HG02981 (cell line): ENCODE results near the gene ENOX1.
"Not testable (repeated sequence)": the region's sequence is repeated elsewhere in the genome, so short reads cannot be mapped to it uniquely, and the experiment has no call there.

Experiments used
- ATAC-seq: cut with Tn5 transposase; IDR thresholded peaks from one replicate; pipeline ENCODE4 v1.9.1; 2021; ENCODE audit warnings: mild to moderate bottlenecking, moderate library complexity; ENCODE audit not compliant: unreplicated experiment

ENOX1 gene

GRCh38 chr13:43441899-43442499 lies 344.8 kb downstream of the ENOX1 start:
- ATAC-seq, result no peak

GRCh38 chr13:43441464-43441863 lies 345.3 kb downstream of the ENOX1 start:
- no peak for ATAC-seq

- ATAC-seq, result no peak
These were observed 352.6 kb downstream of the ENOX1 start for GRCh38 chr13:43434191-43434590.

- ATAC-seq, result no peak
These were observed 353.1 kb downstream of the ENOX1 start for GRCh38 chr13:43433691-43434141.

DNA sequence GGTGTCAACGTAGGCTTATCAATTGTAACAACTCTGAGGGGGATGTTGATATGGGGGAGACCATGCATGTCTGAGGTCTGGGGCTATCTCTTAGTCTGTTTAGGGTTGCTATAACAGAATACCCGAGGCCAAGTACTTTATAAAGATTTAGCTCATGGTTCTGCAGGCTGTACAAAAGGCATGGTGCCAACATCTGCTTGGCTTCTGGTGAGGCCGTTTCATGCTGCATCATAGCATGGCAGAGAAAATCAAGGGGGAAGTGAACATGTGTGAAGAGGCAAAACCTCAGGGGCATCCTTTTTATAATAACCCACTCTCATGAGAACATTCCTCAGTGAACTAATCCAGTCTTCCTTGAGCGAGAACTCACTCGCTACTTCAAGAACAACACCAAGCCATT lies 353.8 kb downstream of the ENOX1 start:
- no peak for ATAC-seq

DNA sequence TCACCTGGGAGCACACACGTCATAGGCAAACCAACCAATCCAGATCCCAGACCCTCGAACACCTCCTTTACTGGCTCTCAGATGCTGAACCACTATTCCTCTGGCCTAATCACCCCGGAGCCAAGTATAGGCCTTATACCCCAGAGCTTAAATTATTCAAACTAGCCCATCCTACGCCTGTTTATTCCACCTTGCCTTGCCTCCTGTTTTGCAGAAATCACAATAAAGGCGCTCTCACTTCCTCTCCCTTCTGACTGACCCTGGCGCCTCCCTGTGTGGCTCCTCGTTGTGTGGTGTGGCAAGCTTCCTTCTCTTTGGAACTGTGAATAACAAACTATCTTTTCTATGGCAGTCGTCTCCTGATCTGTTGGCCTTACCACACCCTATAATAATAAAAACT lies 354.9 kb downstream of the ENOX1 start:
- ATAC-seq, result no peak

- no peak for ATAC-seq
These were observed 355.5 kb downstream of the ENOX1 start for GRCh38 chr13:43431290-43431716.

- ATAC-seq, result no peak
These were observed 358.1 kb downstream of the ENOX1 start for GRCh38 chr13:43428545-43429296.

DNA sequence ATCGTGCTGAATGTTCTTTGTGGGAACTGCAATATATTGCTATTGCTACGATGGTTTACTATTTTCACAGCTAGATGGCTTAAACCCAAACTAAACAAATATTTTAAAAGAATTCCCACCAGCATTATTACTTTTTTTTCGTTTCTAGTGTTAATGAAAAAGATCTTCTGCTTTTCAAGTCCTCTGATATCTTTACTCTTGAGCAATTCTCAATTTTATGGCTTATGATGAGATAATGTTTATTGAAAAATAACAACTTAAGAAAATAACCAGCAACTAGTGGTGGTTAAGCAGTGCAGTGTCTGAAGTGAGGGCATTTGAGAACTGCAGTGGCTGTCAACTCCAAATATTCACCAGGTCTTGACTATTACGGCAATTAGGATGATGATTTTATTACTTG lies 360.4 kb downstream of the ENOX1 start:
- ATAC-seq, result no peak

- no peak for ATAC-seq
These were observed 361.5 kb downstream of the ENOX1 start for GRCh38 chr13:43425234-43425633.

- ATAC-seq, result no peak
These were observed 362.4 kb downstream of the ENOX1 start for GRCh38 chr13:43424412-43424811.

GRCh38 chr13:43422116-43422515 lies 364.7 kb downstream of the ENOX1 start:
- no peak for ATAC-seq

GRCh38 chr13:43416842-43417241 lies 369.9 kb downstream of the ENOX1 start:
- ATAC-seq, result not testable (repeated sequence)

DNA sequence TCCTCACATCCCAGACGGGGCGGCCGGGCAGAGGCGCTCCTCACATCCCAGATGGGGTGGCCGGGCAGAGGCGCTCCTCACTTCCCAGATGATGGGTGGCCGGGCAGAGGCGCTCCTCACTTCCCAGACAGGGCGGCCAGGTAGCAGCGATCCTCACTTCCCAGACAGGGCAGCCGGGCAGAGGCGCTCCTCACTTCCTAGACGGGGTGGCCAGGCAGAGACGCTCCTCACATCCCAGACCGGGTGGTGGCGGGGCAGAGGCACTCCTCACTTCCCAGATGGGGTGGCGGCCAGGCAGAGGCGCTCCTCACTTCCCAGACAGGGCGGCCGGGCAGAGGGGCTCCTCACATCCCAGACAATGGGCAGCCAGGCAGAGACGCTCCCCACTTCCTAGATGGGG lies 370.4 kb downstream of the ENOX1 start:
- not testable (repeated sequence) for ATAC-seq

DNA sequence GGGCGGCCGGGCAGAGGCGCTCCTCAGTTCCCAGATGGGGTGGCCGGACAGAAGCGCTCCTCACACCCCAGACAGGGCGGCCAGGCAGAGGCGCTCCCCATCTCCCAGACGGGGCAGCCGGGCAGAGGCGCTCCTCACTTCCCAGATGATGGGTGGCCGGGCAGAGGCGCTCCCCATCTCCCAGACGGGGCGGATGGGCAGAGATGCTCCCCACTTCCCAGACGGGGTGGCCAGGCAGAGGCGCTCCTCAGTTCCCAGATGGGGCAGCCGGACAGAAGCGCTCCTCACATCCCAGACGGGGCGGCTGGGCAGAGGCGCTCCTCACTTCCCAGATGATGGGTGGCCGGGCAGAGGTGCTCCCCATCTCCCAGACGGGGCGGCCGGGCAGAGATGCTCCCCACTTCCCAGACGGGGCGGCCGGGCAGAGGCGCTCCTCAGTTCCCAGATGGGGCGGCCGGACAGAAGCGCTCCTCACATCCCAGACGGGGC lies 370.8 kb downstream of the ENOX1 start:
- not testable (repeated sequence) for ATAC-seq

GRCh38 chr13:43414111-43414510 lies 372.7 kb downstream of the ENOX1 start:
- no peak for ATAC-seq

GRCh38 chr13:43411741-43412140 lies 375.0 kb downstream of the ENOX1 start:
- ATAC-seq, result no peak

DNA sequence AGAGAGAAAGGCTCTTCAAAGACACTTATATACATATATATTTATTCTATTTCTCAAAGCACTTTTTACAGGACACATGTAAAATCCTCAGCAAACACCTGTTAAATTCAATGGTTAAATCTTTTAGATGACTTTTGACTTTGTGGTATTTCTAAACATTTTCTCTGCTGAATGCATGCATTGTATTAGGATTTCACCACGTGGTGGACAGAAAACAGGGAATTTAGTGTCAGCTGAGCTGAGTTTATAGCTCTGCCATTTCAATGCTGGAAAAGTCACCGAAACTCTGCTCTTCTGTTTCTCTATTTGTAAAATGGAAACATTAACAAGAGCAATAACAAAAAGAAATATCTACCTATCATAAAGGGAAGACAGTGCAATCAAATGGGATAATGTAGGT lies 375.6 kb downstream of the ENOX1 start:
- ATAC-seq, result no peak

GRCh38 chr13:43408274-43408673 lies 378.5 kb downstream of the ENOX1 start:
- ATAC-seq, result no peak

GRCh38 chr13:43407023-43407581 lies 379.7 kb downstream of the ENOX1 start:
- ATAC-seq, result no peak

- no peak for ATAC-seq
These were observed 381.3 kb downstream of the ENOX1 start for GRCh38 chr13:43405457-43405856.

DNA sequence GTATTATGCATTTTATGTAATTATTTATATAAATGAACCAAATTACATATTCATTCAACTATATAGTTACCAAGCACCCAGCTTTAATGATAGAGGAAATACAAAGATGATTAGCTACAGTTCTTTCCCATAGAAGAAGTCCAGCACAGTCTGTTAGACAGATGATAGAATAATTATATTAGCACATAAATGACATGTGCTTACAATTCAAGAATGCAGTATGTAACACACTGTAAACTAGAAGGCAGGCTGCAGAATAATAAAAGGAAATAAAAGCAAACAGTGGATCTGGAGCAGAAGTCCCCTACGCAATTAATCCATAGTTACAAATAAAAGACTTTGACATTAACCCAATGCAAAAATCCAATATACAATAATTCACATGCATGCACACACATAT lies 384.4 kb downstream of the ENOX1 start:
- no peak for ATAC-seq
